SK-N-SH treated with all-trans-retinoic acid at 6 μM for 48 hours (cell line): ENCODE results near the gene WNK2.

Experiments
- GLIS3 ChIP-seq: fragments of 250-450 bp; sonication (Bioruptor Pico); IDR thresholded peaks from 2 replicates; pipeline ENCODE4 v1.5.0; 2020; ENCODE audit warnings: mild to moderate bottlenecking, moderate library complexity
- OSR1 ChIP-seq: fragments of 250-450 bp; sonication (Bioruptor Pico); IDR thresholded peaks from 2 replicates; pipeline ENCODE4 v1.8.0; 2022; ENCODE audit warnings: moderate library complexity, mild to moderate bottlenecking, inconsistent platforms
- PPARA ChIP-seq: fragments of 250-450 bp; sonication (Bioruptor Pico); IDR thresholded peaks from 2 replicates; pipeline ENCODE4 v1.5.0; 2020; ENCODE audit warnings: mild to moderate bottlenecking, borderline replicate concordance
- RARB ChIP-seq: fragments of 250-450 bp; sonication (Bioruptor Pico); IDR thresholded peaks from 2 replicates; pipeline ENCODE4 v1.8.0; 2021; ENCODE audit warnings: mild to moderate bottlenecking, moderate library complexity
- SNAI2 ChIP-seq: fragments of 250-450 bp; sonication (Bioruptor Pico); IDR thresholded peaks from 2 replicates; pipeline ENCODE4 v1.5.0; 2020; ENCODE audit warnings: mild to moderate bottlenecking, moderate library complexity
- TCF4 ChIP-seq: fragments of 250-450 bp; sonication (Bioruptor Pico); IDR thresholded peaks from 2 replicates; pipeline ENCODE4 v1.8.0; 2021; ENCODE audit warnings: mild to moderate bottlenecking, moderate library complexity, borderline replicate concordance
- TOX ChIP-seq: fragments of 250-450 bp; sonication (Bioruptor Pico); IDR thresholded peaks from 2 replicates; pipeline ENCODE4 v1.8.0; 2021; ENCODE audit warnings: mild to moderate bottlenecking, moderate library complexity, borderline replicate concordance
- ZNF70 ChIP-seq: fragments of 450-650 bp; formaldehyde crosslinking; IDR thresholded peaks from 2 replicates; pipeline ENCODE4 v1.5.0; 2020; ENCODE audit warnings: mild to moderate bottlenecking, moderate library complexity
- TF ChIP-seq, protein P1 (sequence below): fragments of 250-450 bp; sonication (Bioruptor Pico); IDR thresholded peaks from 2 replicates; pipeline ENCODE4 v1.5.1; 2020; ENCODE audit warnings: low read depth, mild to moderate bottlenecking, moderate library complexity
- TF ChIP-seq, protein P2 (sequence below): fragments of 250-450 bp; sonication (Bioruptor Pico); IDR thresholded peaks from 2 replicates; pipeline ENCODE4 v1.8.0; 2020; ENCODE audit warnings: mild to moderate bottlenecking, moderate library complexity, borderline replicate concordance

DNA sequence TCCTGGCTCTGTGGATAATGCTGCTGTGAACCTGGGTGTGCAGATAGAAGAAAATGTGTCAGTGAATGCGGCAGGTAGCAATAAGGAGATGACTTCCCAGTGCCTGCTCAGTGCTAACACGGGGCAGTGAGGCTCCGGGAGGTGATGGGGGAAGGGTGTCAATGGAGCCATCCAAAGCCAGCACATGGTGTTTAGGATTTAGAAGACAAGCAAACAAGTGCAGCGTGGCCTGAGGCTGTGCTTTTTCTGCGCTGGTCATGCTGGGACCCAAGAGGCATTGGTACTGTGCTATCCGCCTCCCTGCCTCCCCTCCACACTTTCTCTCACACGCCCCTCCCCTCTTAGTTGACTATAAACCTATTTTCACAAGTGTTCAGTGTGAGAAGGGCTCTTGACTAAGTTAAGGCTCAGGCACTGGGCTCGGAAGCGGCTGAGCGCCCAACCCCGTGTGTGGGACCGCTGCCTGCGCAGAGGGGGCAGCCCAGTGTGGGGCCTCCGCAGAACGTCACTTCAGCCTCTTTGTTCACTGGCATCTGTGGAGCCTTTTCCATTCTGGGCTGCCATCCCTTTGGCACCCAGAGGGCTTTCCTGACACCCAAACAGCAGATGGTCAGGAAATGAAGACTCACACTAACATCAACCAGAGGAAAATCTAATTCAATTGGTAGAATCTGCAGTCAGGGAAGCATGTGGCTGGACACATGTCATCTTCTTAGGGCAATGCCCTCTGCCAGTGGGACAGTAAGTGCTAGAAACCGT, 28.0 kb upstream of the WNK2 start:
- TF ChIP-seq TCF4 (CRISPR knock-in tag) (no peak), TOX (CRISPR knock-in tag) (no peak), RARB (CRISPR knock-in tag) (no peak), ZNF70 (CRISPR knock-in tag) (no peak), OSR1 (CRISPR knock-in tag) (no peak), GLIS3 (no peak), PPARA (no peak), SNAI2 (no peak)
- TF ChIP-seq, protein P1, sequence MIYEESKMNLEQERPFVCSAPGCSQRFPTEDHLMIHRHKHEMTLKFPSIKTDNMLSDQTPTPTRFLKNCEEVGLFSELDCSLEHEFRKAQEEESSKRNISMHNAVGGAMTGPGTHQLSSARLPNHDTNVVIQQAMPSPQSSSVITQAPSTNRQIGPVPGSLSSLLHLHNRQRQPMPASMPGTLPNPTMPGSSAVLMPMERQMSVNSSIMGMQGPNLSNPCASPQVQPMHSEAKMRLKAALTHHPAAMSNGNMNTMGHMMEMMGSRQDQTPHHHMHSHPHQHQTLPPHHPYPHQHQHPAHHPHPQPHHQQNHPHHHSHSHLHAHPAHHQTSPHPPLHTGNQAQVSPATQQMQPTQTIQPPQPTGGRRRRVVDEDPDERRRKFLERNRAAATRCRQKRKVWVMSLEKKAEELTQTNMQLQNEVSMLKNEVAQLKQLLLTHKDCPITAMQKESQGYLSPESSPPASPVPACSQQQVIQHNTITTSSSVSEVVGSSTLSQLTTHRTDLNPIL (CRISPR knock-in tag), result no peak
- TF ChIP-seq, protein P2, sequence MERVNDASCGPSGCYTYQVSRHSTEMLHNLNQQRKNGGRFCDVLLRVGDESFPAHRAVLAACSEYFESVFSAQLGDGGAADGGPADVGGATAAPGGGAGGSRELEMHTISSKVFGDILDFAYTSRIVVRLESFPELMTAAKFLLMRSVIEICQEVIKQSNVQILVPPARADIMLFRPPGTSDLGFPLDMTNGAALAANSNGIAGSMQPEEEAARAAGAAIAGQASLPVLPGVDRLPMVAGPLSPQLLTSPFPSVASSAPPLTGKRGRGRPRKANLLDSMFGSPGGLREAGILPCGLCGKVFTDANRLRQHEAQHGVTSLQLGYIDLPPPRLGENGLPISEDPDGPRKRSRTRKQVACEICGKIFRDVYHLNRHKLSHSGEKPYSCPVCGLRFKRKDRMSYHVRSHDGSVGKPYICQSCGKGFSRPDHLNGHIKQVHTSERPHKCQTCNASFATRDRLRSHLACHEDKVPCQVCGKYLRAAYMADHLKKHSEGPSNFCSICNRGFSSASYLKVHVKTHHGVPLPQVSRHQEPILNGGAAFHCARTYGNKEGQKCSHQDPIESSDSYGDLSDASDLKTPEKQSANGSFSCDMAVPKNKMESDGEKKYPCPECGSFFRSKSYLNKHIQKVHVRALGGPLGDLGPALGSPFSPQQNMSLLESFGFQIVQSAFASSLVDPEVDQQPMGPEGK (CRISPR knock-in tag), result no peak
